HG03378 (cell line): ENCODE measurements around the gene PAX7.
"Not testable (repeated sequence)": the region's sequence is repeated elsewhere in the genome, so short reads cannot be mapped to it uniquely, and the experiment has no call there.

Experiments used
- ATAC-seq: cut with Tn5 transposase; IDR thresholded peaks from one replicate; pipeline ENCODE4 v1.9.1; 2021; ENCODE audit warnings: mild to moderate bottlenecking, moderate library complexity; ENCODE audit not compliant: unreplicated experiment

The PAX7 gene

DNA sequence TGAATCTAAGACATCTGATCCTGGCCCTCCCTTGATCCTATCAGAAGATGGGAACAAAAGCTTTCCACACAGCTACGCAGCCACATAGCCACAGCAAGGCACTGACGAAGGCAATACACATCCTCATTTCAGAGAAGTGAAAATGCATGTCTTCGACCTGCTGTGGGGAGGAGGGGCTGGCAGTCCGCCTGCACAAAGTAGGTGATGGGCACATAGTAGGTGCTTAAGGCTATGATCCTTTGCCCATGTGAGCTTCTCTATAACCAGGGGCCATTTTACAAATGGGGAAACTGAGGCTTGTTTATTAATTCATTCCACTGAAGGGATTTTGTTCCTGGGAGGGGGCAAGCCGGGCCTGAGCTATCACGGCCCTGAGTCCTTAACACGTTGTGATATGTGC lies 94.2 kb downstream of the PAX7 start:
- no peak for ATAC-seq

GRCh38 chr1:18725231-18725895 lies 94.7 kb downstream of the PAX7 start:
- ATAC-seq, result no peak

DNA sequence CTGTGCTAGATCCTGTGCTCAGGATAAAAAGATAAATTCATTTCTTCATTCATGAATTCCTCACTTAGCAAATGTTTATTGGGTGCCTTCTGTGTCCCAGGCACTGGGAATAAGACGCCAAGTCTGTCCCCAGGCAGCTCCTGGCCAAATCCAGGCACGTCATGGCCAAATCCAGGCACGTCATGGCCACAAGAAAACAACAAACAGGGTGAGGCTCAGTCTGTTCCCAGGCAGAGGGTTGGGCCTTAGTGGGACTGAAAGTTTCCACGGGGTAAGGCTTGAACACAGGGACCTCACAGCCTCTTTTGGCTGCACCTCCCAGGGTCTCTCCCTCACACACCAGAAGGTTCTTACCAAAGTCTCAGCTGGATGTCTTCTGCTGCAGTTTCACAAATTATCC lies 95.7 kb downstream of the PAX7 start:
- no peak for ATAC-seq

- no peak for ATAC-seq
Measured at GRCh38 chr1:18727956-18728355, 97.3 kb downstream of the PAX7 start.

DNA sequence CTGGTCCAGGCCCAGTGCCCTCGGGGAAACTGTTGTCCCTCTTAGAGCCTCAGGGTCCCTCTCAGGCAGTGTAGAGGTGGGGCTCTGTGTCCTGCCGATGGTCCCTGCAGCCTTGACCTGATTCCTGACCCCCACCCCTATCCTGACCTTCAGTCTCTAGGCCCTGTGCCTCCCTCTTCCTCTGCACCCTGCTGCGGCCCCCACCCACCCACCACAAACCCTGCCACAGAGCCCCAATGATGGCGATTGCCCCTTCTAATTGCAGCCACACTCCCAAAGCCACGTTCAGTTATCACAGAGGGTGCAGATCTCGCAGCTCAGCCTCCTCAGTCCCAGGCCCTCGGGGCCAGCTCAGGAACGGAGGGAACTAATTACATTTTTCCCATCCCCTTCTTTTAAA lies 99.7 kb downstream of the PAX7 start:
- no peak for ATAC-seq

- no peak for ATAC-seq
Measured at GRCh38 chr1:18731148-18731547, 100.5 kb downstream of the PAX7 start.

DNA sequence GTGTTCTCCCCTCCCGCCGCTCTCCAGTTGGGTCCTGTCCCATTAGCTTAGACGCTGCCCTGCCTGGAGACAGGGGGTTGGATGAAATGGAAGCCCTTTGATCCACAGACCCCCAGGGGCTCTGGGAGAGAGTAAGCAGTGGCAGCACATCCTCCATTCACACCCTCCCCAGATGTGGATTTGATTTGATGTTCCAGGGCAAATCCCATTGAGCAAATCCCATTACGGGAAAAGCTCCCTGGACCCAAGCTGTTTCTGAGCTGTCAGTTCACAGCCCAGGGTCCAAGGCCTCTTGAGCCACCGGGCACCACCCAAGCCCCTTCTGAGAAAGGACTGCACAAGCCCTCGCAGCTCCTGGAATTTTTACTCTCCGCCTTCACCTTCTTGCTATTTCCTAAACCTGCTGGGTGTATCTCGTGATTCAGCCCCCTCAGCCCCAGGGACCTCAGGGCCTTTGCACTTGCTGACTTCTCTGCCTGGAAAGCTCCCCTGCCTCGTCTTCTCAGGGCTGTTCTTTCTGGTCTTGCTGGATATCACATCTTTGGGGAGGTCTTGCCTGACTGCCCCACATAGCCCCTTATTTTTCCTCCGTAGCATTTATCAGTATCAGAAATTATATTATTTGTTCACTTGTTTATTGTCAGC lies 101.1 kb downstream of the PAX7 start:
- ATAC-seq, result no peak

- no peak for ATAC-seq
Measured at GRCh38 chr1:18732686-18733085, 102.0 kb downstream of the PAX7 start.

DNA sequence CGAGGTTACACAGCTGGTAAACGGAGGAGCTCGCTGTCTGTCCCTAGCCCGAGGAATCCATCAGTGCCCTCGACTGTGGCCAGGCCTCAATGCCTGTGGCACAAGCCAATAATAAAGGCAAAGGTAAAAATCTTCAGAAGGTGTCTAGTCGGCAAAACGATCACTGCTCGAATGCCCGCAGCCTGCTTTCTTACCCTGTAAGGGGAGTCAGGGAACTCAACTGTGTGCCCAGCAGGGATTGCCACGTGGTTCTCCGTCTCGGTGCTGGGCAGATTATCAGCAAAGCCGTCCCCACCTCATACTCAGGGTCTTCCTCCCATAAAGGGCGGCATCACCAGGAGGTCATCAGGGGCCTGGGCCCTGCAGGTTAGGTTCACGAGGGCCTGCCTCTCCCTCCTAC lies 103.4 kb downstream of the PAX7 start:
- no peak for ATAC-seq

DNA sequence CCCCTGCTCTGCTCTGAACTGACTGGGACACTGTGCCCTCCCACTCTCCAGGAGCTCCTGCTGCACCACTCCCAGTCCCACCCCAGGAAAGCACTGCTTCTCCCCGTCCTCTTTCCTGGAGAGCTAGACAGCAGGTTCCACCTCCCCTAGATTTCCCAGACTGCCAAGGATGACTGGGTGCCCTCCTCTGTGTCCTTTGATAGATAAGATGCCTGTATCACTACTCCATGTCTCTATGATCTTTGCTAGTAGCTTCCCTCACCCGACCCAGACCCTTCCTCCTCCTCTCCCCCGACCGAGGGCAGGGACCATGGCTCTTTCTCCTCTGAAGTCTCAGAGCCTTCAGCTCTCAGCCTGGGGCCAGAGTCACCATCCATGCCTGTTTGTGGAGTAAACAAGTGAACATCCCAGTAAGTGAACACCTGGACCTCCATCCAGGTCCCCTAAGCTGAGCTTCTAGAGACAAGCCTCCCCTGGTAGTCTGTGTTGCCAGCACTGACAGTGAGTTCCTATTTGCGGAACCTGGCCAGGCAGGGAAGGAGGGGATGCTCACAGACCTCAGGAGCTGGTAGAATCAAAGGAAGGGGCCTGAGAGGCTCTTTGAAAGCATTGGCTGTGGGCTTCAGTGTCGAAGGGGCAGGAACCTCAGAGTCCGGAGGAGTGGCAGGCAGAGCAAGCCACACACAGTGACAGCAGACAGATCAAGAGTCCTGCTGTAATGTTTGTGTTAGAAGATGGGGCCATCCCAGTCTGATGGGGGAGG lies 104.0 kb downstream of the PAX7 start:
- ATAC-seq, result no peak

DNA sequence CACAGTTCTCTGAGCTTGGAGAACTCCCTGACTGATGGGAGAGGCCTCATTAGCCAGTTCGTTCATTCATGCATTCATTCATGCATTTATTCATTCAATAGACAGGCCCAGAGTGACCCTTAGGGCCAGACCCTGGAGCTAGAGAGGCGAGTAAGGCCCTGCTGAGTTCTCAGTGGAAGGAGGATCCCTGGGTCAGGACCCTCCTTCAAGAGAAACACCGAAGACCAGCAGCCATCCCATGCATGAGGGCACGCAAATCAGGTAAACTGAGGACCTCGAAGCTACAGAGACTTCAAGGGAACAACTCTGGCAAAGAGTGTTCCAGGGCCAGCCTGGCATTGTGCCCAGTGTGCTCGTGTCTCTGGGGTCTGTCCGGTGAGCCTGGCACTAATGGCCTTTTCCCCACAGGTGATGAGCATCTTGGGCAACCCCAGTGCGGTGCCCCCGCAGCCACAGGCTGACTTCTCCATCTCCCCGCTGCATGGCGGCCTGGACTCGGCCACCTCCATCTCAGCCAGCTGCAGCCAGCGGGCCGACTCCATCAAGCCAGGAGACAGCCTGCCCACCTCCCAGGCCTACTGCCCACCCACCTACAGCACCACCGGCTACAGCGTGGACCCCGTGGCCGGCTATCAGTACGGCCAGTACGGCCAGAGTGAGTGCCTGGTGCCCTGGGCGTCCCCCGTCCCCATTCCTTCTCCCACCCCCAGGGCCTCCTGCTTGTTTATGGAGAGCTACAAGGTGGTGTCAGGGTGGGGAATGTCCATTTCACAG lies 104.8 kb downstream of the PAX7 start:
- ATAC-seq, result no peak

GRCh38 chr1:18736958-18737357 lies 106.3 kb downstream of the PAX7 start:
- no peak for ATAC-seq

- no peak for ATAC-seq
Measured at GRCh38 chr1:18738126-18738525, 107.5 kb downstream of the PAX7 start.

DNA sequence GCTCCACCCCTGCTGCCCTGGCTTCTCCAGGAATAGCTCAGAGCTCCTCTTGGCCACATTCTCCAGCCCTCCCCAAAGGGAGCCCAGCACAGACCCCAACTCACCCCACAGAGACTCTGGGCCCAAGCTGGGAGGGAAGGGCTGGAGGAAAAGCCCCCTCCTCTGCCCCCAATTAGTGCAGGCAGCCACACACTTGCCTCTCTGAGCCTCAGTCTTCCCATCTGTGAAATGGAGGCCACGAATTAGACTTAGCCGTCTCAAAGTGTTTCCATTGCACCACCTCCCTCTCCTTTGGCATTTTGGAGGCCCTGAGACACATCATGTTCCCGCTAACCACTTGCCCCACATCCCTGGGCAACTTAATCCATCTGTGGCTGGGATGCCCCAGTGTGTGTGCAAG lies 108.0 kb downstream of the PAX7 start:
- no peak for ATAC-seq

GRCh38 chr1:18739408-18739807 lies 108.8 kb downstream of the PAX7 start:
- no peak for ATAC-seq

- no peak for ATAC-seq
Measured at GRCh38 chr1:18739897-18740296, 109.3 kb downstream of the PAX7 start.

DNA sequence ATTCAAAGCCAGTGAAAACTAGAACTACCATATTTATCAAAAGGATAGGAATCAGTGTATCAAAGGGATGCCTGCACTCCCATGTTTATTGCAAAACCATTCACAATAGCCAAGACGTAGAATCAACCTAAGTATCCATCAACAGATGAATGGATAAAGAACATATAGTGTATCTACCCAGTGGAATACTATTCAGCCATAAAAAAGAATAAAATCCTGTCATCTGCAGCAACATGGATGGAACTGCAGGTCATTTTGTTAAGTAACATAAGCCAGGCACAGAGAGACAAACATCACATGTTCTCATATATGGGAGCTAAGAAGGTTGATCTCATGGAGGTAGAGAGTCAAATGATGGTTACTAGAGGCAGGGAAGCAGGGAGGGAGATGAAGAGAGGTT lies 110.0 kb downstream of the PAX7 start:
- ATAC-seq, result no peak

GRCh38 chr1:18743233-18743632 lies 112.6 kb downstream of the PAX7 start:
- no peak for ATAC-seq

DNA sequence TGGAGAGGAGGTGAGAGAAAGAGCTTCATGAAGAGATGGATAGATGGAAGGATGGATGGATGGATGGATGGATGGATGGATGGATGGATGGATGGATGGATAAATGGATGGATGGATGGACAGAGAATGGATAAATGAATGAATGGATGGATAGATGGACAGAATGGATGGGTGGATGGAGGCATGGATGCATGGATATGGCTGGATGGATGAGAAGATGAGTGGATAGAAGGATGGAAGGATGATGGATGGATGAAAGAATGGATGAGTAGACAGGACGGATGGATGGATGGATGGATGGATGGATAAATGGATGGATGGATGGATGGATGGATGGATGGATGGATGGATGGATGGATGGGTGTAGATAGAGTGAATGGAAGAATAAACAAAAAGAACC lies 113.7 kb downstream of the PAX7 start:
- ATAC-seq, result not testable (repeated sequence)

DNA sequence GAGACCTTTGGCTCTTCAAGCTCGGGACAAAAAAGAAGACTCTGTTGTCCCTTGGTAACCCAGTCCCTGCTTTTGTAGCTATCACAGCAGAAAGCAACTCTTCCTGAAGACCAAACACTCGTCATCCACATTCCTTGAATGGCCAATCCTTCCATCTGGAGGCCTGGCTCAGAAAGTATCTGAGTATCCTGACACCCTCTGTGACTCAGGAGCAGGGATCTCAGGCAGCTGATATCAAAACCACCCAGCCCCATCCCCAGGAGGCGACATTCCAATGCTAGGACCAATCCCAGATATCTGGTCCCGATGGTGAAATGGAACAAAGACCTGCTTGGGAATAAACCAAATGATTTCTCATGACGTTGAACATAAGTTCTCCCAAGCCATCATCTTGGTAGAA lies 116.3 kb downstream of the PAX7 start:
- ATAC-seq, result no peak

DNA sequence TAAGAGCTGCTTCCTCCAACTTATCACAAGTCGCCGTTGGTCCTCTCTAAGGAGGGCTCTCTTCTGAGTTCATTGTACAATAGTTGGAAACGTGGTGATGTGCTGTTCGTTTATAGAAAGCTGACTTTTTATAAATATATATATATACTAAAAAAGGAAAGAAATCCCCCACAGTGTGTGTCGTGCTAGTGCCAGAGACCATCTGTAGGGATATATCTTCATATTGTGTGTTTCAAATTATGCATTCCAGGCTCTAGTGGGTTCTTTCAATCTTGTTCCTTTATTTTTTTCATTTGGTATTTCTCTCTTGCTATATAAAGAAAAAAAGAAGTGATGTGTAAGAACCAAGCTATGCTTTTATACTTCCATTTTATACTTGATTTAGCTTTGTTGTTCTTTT lies 117.0 kb downstream of the PAX7 start:
- ATAC-seq, result no peak
